ENCODE measurements around the gene ATXN10.

- TF ChIP-seq CTCF (IDR thresholded peaks at IDR 0.05), result no peak
- no peak for TF ChIP-seq POLR2A (IDR thresholded peaks at IDR 0.05)
Measured at GRCh38 chr22:45709866-45710265, 38.2 kb downstream of the ATXN10 start.

All from esophagus squamous epithelium (tissue), 4 donors.